Measurements from ENCODE around the gene REX1BD.
A peak's percentile ranks its signal among the peaks of the same experiment; 100 is the strongest.

The REX1BD gene

DNA sequence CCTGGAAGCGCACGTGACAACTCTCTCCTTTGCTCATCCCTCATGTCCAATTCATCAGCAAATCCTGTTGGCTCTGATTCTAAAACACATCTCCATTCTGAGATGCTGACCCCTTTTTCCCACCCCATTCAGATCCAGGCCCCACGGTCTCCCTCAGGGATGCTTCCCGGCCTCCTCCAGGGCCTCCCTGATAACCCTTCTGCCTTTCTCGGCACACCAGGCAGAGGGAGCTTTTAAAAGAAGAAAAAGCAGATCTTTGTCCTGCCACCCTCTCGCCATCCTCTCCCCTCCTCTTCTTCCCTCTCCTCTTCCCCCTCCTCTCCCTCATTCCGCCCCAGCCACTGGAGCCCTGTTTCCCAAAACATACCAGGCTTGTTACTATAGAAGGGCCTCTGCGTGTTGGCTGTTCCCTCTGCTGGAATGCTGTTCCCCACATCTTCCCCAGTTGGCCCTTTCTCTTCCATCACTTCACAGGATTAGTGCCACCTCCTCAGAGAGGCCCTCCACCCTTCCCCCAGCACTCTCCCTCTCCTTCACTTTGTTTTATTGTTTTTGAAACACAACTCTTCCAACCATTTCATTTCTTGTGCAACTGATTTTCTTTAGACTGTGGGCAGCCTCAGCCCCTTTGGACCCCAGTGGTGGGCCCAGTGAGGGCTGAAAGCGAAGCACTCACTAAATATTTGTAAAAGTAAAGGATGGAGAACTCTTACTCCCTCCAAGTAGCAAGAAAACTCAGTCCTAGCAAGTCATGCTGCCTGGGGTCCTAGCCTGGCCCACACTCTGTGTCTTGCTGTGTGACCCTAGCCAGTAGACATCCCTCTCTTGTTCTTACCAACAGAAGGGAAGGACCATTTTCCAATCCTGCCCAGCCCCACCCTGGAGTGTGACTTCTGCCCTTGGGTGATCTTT lies 20.5 kb downstream of the REX1BD start:
- H3K4me1 ChIP-seq (ENCODE audit: insufficient read depth, low read length), result peaks cover 45% of the 10 kb centered on the region

DNA sequence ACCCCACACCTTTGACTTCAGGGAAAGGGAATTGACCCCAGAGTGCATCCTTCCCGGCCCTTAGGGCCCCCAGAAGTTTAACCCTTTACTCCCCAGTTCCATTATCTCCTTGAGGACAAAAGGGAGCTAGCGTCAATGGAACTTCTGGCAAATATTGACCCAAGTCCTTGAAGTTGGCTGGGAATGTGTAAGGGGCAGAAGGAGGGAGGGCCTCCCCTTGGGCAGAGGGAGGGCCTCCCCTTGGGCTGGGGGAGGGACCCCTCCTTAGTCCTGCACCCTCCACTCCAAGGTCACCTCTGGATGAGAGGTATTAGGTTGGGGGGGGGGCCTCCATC lies 21.1 kb downstream of the REX1BD start:
- peaks cover 39% of the 10 kb centered on the region for H3K4me1 ChIP-seq (ENCODE audit: insufficient read depth, low read length)
- H3K27me3 ChIP-seq (ENCODE audit: insufficient read depth, low read length), result peaks cover 89% of the 10 kb centered on the region
- H3K4me3 ChIP-seq (ENCODE audit: low read length), result no peak overlapping the region
- H2AFZ ChIP-seq (ENCODE audit: low read depth, low read length), result no peak overlapping the region
- no peaks in the 10 kb centered on the region for H3K9me3 ChIP-seq (ENCODE audit: low read length)
- no peaks in the 10 kb centered on the region for H3K36me3 ChIP-seq (ENCODE audit: insufficient read depth, low read length)

More for the DNA sequence above, 20.5 kb downstream of the REX1BD start:
- no peaks in the 10 kb centered on the region for H3K9me3 ChIP-seq (ENCODE audit: low read length)
- H2AFZ ChIP-seq (ENCODE audit: low read depth, low read length), result no peak overlapping the region
- no peak overlapping the region for H3K4me3 ChIP-seq (ENCODE audit: low read length)
- H3K36me3 ChIP-seq (ENCODE audit: insufficient read depth, low read length), result no peaks in the 10 kb centered on the region
- H3K27me3 ChIP-seq (ENCODE audit: insufficient read depth, low read length), result peaks cover 89% of the 10 kb centered on the region

- Histone ChIP-seq H3K4me1 (ENCODE audit: insufficient read depth, low read length) (peaks cover 36% of the 10 kb centered on the region), H3K4me3 (ENCODE audit: low read length) (no peak overlapping the region), H2AFZ (ENCODE audit: low read depth, low read length) (no peak overlapping the region), H3K27me3 (ENCODE audit: insufficient read depth, low read length) (peaks cover 84% of the 10 kb centered on the region), H3K36me3 (ENCODE audit: insufficient read depth, low read length) (no peaks in the 10 kb centered on the region), H3K9me3 (ENCODE audit: low read length) (no peaks in the 10 kb centered on the region)
Measured at GRCh38 chr19:18610245-18610555, 21.6 kb downstream of the REX1BD start.

DNA sequence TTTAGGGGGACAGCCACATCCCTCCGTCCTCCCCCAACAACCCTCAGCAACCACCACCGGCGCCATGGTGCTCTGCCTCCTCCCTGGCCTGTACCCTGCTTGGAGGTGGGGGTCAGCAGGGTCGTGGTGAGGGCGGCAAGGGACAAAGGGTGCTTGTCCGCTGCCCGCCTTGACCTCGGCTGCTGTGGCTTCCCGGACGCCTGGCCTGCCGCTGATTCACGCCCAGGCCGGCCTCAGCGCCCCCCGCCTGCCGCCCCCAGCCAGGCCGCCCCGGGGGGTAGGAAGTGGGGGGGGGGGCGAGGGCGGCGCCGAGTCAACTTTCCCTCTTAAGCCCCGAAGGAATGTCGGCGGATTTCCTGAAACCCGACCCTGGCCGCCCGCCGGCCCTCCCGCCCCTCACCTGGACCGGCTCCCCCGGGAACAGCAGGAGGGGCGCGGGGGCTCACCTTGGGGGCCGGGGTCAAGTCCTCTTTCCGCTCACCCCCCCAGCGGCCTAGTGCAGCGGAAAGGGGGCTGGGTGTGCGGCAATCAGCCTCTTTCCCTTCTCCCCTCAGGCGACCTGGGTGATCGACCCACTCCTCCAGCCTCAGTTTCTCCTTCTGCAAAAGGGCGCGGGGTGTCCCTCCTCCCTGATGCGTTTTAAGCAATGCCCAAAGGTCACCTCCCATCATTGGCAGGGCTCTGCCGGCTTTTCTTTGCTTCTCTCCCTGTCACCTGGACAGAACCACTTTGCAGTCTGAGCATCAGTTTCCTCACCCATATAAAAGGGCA lies 22.1 kb downstream of the REX1BD start:
- Histone ChIP-seq H3K36me3 (ENCODE audit: insufficient read depth, low read length) (no peaks in the 10 kb centered on the region), H3K27me3 (ENCODE audit: insufficient read depth, low read length) (peaks cover 80% of the 10 kb centered on the region)

GRCh38 chr19:18611327-18612050 lies 22.9 kb downstream of the REX1BD start:
- H3K9me3 ChIP-seq (ENCODE audit: low read length), result peaks cover 3% of the 10 kb centered on the region
- peaks cover 36% of the 10 kb centered on the region for H3K4me1 ChIP-seq (ENCODE audit: insufficient read depth, low read length)
- peaks cover 78% of the 10 kb centered on the region for H3K27me3 ChIP-seq (ENCODE audit: insufficient read depth, low read length)
- no peak overlapping the region for H2AFZ ChIP-seq (ENCODE audit: low read depth, low read length)
- no peaks in the 10 kb centered on the region for H3K36me3 ChIP-seq (ENCODE audit: insufficient read depth, low read length)
- H3K4me3 ChIP-seq (ENCODE audit: low read length), result peak overlapping the region; percentile 53

More for the DNA sequence above, 22.1 kb downstream of the REX1BD start:
- no peak overlapping the region for H3K4me3 ChIP-seq (ENCODE audit: low read length)
- H3K9me3 ChIP-seq (ENCODE audit: low read length), result no peaks in the 10 kb centered on the region
- H3K4me1 ChIP-seq (ENCODE audit: insufficient read depth, low read length), result peaks cover 36% of the 10 kb centered on the region
- H2AFZ ChIP-seq (ENCODE audit: low read depth, low read length), result no peak overlapping the region

GRCh38 chr19:18612051-18612771 lies 23.6 kb downstream of the REX1BD start:
- H2AFZ ChIP-seq (ENCODE audit: low read depth, low read length), result peak overlapping the region; percentile 90
- H3K4me1 ChIP-seq (ENCODE audit: insufficient read depth, low read length), result peaks cover 36% of the 10 kb centered on the region
- H3K9me3 ChIP-seq (ENCODE audit: low read length), result peaks cover 3% of the 10 kb centered on the region
- H3K4me3 ChIP-seq (ENCODE audit: low read length), result peak overlapping the region; percentile 53
- peaks cover 74% of the 10 kb centered on the region for H3K27me3 ChIP-seq (ENCODE audit: insufficient read depth, low read length)
- no peaks in the 10 kb centered on the region for H3K36me3 ChIP-seq (ENCODE audit: insufficient read depth, low read length)

DNA sequence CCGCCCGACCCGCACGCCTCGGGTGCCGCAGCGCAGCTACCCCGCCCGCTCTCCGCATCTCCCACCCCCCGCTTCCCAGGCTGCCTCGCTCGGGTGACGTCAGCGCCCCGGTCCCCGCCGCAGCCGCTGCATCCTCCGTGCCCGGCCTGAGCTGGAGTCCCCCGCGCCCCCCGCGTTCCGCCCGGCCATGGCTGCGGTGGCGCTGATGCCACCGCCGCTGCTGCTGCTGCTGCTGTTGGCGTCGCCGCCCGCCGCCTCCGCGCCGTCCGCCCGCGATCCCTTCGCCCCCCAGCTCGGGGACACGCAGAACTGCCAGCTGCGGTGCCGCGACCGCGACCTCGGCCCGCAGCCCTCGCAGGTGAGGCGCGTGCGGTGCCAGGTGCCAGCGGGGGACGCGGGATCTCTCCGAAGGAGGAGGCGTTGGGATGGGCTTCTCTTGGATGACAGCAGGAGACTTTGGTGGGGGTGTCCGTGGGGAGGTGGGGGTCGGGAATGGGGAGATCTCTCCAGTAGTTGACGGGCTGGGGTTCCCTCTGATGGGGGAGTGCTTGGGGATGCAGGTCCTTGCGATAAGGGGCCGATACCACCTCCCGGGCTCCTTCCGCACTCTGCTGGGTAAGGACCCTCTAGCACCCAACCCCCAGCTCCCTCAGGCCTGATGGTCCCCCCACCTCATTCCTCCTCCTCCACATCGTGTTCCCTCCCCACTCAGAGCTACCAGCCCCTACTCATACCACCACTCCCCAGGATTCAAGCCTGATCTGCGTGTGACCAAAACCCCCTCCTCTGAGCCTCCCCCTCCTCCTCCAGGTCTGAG lies 24.4 kb downstream of the REX1BD start, which contains the start of gene TMEM59L:
TSS of gene TMEM59L (plus strand) at position 99 of the 817 bp plus-strand sequence. CDS start at position 188, 89 bp downstream.
- peak within 1 kb of the TSS; percentile 90 for H2AFZ ChIP-seq (ENCODE audit: low read depth, low read length)
- H3K36me3 ChIP-seq (ENCODE audit: insufficient read depth, low read length), result no peaks in the 10 kb centered on the region
- peaks cover 36% of the 10 kb centered on the region for H3K4me1 ChIP-seq (ENCODE audit: insufficient read depth, low read length)
- peaks cover 67% of the 10 kb centered on the region for H3K27me3 ChIP-seq (ENCODE audit: insufficient read depth, low read length)
- peaks cover 5% of the 10 kb centered on the region for H3K9me3 ChIP-seq (ENCODE audit: low read length)
- H3K4me3 ChIP-seq (ENCODE audit: low read length), result peak within 1 kb of the TSS; percentile 53

- Histone ChIP-seq H3K4me3 (ENCODE audit: low read length) (peak overlapping the region; percentile 53), H3K4me1 (ENCODE audit: insufficient read depth, low read length) (peaks cover 36% of the 10 kb centered on the region), H3K27me3 (ENCODE audit: insufficient read depth, low read length) (peaks cover 59% of the 10 kb centered on the region), H3K9me3 (ENCODE audit: low read length) (peaks cover 5% of the 10 kb centered on the region), H3K36me3 (ENCODE audit: insufficient read depth, low read length) (no peaks in the 10 kb centered on the region), H2AFZ (ENCODE audit: low read depth, low read length) (no peak overlapping the region)
Measured at GRCh38 chr19:18613589-18614234, 25.1 kb downstream of the REX1BD start.

DNA sequence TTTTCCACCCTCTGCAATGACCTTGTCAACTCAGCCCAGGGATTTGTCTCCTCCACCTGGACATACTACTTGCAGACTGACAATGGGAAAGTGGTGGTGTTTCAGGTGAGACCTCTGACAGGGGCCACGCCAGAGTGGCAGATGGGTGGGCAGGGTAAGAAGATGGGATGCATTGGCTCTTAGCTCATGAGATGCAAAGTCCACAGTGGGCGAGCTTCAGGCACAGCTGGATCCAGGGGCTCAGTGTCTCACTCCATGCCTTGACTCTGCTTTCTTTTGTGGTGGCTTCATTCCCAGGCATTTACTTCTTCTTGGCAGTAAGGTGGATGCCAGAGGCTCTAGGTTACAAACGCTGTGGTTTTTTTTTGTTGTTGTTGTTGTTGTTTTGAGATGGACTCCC lies 27.4 kb downstream of the REX1BD start:
- H3K4me1 ChIP-seq (ENCODE audit: insufficient read depth, low read length), result peaks cover 27% of the 10 kb centered on the region
- H3K4me3 ChIP-seq (ENCODE audit: low read length), result no peak overlapping the region
- peaks cover 5% of the 10 kb centered on the region for H3K9me3 ChIP-seq (ENCODE audit: low read length)
- peaks cover 36% of the 10 kb centered on the region for H3K27me3 ChIP-seq (ENCODE audit: insufficient read depth, low read length)
- H2AFZ ChIP-seq (ENCODE audit: low read depth, low read length), result no peak overlapping the region
- no peaks in the 10 kb centered on the region for H3K36me3 ChIP-seq (ENCODE audit: insufficient read depth, low read length)

DNA sequence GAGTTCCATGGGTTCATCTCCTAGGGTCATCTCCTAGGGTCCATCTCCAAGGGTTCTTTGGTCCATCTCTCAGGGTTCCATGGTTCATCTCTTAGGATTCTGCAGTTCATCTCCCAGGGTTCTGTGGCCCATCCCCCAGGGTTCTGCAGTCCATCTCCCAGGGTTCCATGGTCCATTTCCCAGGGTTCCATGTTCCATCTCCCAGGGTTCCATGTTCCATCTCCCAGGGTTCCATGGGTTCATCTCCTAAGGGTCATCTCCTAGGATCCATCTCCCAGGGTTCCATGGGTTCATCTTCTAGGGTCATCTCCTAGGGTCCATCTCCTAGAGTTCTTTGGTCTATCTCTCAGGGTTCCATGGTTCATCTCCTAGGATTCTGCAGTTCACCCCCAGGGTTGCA lies 29.0 kb downstream of the REX1BD start:
- H3K27me3 ChIP-seq (ENCODE audit: insufficient read depth, low read length), result peaks cover 23% of the 10 kb centered on the region
- no peaks in the 10 kb centered on the region for H3K36me3 ChIP-seq (ENCODE audit: insufficient read depth, low read length)
- H3K4me3 ChIP-seq (ENCODE audit: low read length), result no peak overlapping the region
- peaks cover 5% of the 10 kb centered on the region for H3K9me3 ChIP-seq (ENCODE audit: low read length)
- peaks cover 12% of the 10 kb centered on the region for H3K4me1 ChIP-seq (ENCODE audit: insufficient read depth, low read length)
- H2AFZ ChIP-seq (ENCODE audit: low read depth, low read length), result no peak overlapping the region

GRCh38 chr19:18618236-18618635 lies 29.6 kb downstream of the REX1BD start:
- no peak overlapping the region for H2AFZ ChIP-seq (ENCODE audit: low read depth, low read length)
- H3K27me3 ChIP-seq (ENCODE audit: insufficient read depth, low read length), result peaks cover 18% of the 10 kb centered on the region
- H3K4me3 ChIP-seq (ENCODE audit: low read length), result no peak overlapping the region
- peaks cover 8% of the 10 kb centered on the region for H3K4me1 ChIP-seq (ENCODE audit: insufficient read depth, low read length)
- no peaks in the 10 kb centered on the region for H3K36me3 ChIP-seq (ENCODE audit: insufficient read depth, low read length)
- H3K9me3 ChIP-seq (ENCODE audit: low read length), result peaks cover 5% of the 10 kb centered on the region
